Glomerular visceral epithelial cell (primary cell): Measurements from ENCODE around the gene CNGA3.

Experiments
- DNase-seq: peaks from one replicate; pipeline ENCODE4 v3.0.0-alpha.2; 2016; ENCODE audit errors: extremely low spot score

Gene CNGA3

DNA sequence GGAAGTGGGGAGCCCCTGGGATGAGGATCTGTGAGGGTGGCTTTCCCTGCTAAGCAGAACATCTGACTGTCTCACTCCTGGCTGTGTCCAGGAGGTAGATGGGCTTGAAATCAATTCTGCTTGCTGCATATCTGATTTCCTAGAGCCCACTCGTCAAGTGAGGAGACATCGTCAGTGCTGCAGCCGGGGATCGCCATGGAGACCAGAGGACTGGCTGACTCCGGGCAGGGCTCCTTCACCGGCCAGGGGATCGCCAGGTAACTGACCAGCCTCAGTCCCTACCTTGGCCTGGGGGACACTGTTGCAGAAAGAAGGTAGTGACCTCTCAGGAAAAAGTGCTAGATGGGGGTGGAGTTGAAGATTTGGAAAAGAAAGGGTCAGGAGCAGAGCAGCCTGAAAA is 31.3 kb downstream of the CNGA3 start:
- DNase-seq, result no peak

DNA sequence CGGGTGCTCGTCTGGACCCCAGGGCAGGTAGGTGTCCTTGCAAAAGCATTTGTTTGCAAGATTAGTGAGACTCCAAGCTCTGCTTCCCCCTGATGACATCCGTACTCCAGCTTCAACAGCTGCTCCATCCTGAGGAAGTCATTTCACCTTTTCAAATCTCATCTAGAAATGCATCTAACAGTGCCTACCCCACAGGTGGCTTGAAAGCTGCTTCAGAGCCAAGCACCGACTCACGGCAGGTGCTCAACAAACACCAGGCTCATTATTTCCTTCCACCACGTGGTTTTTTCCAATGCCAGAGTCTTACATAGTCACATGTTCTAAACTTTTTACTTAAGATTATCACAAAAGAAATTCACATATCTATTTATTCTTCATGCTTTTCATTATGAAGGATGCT is 31.9 kb downstream of the CNGA3 start:
- no peak for DNase-seq

DNA sequence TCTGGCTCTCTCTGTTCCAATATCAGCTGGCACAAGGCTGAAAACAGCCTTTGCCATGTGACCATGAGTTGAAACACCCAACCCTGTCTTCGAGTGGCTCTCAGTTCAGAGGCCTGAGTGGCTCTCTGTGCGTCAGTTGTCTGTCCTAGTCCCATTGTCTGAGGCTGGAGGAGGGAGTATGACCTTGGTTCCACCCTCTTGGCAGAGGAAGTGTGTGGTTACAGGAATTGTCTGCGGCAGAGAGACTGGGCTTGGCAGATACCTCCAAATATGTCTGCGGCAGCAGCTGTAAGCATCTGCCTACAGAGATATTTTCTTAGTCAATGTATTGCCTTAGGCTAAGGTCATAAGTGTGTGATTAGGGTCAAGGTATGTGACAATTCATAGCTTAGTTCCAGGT is 32.6 kb downstream of the CNGA3 start:
- no peak for DNase-seq

DNA sequence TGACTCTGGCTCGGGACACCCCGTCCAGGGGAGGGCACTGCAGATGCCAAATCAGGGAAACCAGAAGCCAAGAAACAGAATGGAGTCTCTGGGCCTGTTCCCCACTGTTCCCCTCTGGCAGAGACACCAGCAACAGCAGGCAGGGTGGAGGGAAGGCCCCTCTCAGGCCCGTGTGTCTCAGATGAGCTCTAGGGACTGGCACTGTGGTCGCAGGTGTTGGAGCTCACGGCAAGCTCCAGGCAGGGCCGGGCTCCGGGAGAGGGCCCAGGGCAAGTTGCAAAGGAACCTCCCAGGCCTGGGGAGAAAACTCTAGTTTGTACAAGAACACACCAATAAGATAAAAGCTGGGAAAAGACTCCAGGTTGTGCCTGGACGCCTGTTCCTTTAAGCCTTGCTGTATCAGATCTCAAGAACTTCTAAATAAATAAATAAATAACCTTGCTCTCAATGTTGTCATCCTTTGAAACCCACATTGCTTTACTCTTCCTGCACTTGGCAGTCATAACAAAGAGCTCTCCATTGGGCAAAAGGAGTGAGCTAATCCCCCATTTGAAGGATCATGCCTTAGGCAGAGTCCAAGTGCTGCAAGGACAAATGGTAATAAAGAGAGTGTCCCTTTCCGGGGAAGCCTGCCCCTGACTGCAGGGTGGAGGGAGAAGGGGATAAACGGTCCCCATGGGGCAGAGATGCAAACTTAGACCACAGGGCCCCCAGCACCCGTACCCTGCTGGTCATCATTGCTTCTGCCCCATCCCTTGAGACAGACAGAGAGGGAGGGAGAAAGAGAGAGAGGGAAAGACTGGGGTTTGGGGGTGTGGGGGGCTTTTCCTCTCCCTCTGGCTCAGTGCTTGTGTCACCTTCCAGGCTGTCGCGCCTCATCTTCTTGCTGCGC is 33.3 kb downstream of the CNGA3 start:
- no peak for DNase-seq

DNA sequence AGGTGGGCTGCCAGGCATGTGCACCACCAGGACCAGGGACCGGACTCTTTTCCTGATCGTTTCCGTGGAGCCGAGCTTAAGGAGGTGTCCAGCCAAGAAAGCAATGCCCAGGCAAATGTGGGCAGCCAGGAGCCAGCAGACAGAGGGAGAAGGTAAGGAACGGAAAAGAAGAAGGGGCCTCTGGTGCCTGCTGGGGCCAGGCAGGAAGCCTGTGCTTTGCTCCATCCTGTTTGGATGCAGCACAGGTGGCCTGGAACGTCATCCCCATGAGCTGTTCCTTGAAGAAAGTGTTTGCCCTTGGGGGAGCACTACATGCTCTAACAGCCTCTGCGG is 33.9 kb downstream of the CNGA3 start:
- DNase-seq, result no peak

DNA sequence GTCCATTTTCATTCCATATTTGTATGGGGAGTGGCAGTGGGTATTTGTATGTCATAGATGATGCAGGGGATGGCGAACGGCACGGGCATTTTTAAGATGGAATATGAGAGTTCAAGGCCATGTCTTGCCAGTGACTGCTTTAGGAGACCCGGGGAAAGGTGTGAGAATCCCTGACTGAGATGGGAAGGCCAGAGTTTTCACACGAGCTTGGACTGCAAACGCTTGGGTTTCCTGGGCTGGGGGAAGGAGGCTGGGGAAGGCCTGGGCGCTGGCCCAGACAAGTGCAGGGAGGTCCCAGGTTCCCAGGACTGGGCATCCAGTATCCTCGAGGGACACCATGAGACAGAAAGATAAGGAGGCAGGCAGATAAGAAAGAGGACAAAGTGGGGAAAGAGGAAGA is 35.2 kb downstream of the CNGA3 start:
- no peak for DNase-seq

DNA sequence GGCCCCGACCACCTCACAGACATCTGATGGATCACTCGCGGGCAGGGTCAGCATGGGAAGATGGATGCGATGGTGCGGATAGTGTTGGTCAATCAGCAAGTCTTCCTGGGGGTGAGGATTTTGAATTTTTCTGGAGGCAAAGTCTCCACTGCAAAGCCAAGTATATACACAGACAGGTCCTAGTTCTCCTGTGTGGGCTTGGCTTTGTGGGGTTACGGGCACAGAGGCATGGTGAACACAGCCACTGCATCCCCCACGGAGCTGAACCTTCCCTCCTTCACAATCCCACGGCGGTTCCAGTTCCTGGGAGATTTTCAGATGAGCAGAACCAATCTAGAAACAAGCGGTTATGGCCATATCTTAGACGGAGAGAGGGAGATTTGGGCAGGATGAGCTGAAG is 35.8 kb downstream of the CNGA3 start:
- no peak for DNase-seq

DNA sequence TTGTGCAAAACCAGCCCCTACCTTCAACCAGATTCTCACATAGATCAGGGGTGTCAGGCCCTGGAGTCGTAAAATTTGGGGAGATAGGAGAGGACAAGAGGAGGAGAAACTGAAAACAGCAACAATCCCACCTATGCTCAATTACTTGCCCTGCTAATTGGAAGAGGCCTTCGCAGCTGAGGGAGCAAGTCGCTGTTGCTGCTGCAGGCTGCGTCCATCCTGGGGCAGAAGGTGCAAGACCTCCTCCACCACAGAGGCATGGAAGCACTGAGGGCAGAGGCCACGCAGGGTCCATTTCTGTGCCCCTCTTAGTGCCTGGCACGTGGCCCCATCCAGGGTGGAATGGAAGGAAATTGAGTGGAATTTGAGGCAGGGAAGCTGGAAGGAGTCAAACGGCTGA is 36.5 kb downstream of the CNGA3 start:
- DNase-seq, result no peak

DNA sequence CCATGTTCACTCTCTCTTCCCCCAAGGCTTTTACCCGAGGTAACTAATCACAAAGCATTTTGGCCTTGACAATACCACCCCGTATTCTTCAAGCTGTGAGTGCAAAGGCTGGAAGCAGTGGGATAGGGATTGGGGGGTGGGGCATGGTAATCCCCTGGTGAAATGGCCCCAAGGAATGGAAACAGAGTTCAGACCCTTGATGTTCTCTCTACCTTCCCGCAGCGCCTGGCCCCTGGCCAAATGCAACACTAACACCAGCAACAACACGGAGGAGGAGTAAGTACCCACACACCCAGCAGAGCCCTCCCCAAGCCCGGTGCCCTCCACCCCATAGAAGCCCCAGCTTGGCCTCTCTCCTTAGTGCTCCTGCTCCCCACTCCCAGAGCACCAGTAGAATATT is 36.9 kb downstream of the CNGA3 start:
- DNase-seq, result no peak

DNA sequence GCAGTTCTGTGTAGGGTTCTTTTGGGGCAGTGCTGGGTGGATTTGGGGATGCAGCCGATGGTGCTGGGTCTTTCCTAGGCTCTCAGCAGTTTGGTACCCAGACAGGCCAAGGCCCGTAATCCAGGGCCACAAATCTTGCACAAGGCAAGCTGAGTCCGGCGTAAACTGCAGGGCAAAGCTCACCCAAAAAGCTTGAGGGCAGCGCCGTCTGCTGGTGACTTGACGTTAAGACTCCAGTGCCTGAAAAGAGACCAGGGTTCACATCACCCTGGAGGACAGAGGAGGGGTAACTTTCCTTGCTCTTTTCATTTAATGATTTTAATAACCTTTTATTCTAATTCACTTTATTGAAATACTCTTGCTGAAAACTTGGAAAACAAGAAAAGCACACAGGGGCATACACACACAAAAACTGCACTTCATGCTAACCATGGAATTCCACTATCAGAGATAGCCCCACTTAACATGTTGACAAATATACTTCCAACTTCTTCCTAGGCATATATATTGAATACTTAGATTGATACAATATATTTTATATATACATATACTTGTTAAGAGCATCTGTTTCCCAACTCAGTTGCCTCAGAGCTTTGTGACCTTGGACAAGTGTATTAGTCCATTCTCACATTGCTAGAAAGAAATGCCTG is 38.9 kb downstream of the CNGA3 start:
- DNase-seq, result peak; percentile 77

DNA sequence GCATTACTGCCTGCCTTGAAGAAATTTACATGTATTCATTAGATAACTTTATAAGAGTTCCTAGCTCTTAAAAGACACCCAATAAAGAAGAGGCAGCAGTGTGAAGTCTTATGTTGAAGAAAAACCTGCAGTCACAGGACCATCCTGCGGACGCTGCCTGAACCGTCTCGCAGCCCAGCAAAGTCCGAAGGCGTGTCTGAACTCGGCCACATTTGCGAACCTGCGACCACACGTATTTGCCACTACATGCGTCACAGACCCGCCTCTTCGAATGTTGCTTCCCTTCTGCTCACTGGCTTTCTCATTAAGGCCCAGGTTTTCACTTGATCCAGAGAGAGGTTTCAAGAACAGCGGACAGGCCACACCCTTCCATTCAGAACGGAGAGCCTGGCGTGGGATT is 41.2 kb downstream of the CNGA3 start:
- DNase-seq, result no peak

DNA sequence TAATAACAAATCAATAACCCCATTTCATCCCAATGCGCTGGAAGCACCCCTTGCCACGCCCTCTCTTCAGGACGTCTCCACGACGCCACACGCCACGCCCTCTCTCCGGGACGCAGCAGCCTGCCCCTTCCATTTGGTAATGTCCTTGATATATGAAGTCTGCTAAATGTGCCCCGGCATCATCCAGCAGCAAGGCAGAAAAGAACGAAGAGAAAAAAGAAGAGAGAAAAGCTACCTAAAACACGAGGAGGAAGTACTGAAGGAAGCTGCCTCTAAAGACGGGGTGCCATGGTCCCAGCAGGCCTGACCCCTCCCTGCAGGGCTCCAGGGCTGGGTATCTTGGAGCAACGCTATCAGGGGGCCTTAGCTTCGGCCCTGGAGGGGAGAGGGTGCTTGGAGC is 41.8 kb downstream of the CNGA3 start:
- DNase-seq, result no peak

DNA sequence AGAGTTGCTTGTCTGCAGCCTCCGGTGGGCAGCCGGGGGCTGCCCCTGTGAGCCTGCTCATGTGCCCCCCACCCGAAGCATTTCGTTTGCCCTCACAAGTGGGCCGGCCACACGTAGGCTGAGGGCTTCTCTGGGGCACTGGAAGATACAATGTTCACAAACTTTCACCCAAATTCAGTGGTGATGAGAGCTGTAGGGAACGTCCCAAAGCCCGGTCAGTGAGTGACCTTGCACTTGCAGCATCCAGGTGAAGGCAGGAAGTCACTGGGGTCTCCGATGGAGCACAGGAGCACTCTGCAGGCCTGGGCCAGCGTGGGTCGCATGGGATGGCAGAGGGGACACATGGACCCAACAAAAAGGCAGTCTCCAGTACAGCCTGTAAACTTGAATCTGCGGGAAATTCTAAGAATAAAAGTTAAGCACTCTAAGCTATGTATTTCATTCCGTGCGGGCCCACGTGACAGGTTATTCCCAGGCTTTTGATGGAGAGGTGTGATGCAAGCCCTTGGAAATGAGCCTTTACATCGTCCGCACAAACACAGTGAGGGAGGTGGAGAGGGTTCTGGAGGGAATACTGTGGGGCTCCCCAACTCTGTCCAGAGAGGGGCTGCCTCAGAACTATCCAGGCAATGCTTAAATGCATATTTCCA is 42.5 kb downstream of the CNGA3 start:
- no peak for DNase-seq

DNA sequence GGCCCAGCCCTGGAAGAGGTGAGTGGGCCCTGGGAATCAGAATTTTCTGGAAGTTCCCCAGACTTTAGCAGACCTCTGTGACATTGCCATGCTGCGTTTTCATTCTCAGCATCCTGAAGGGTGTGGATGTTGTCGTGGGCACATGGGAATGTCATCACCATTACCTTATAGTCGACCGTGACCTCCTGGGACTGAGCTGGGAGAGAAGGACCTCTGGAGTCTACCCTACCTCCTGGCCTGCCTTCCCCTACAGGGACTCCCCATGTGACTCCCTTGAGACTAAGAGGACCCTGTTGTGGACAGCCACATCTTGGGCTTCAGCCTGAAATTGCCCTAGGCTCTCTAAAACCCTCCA is 43.0 kb downstream of the CNGA3 start:
- DNase-seq, result no peak

DNA sequence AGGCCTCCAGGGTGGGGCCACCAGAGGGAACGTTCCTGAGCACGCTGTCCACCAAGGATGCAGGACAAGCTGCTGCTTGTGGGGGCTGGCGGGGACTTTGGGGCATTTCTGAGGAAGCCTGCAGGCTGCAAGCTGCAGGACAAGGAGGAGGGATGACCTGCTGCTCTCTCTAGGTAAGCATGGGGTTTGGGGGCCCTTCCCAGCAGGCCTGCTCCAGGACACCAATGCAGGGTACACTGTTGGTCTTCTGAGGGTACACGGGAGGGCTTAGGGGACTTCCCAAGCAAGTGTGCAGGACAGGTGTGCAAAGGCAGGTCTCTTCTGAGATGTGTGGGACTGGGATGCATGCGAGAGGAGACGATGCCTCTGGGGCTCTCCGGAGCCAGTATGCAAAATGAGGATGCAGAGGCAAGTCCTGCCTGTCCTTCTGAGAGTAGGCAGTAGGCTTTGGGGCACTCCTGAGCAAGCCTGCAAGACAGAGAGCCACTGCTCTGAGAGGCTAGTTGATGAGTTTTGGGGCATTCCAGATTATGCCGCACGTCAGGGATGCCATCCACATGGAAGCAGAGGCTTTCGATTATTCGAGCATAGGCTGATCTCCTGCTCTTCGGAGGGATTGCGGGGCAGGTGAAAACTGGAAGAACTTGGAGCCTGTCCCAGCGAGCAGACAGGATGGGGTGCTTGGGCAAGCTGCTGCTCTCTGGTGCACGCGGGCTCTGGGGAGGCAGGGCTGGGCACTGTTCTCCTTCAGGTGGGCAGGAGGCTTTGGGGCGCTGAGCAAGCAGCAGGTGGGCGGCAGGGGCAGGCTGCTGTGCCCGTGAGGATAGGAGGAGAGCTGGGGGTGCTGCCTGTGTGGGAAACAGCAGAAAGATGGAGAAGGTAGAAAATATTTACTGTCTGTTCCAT is 44.6 kb downstream of the CNGA3 start:
- DNase-seq, result no peak

DNA sequence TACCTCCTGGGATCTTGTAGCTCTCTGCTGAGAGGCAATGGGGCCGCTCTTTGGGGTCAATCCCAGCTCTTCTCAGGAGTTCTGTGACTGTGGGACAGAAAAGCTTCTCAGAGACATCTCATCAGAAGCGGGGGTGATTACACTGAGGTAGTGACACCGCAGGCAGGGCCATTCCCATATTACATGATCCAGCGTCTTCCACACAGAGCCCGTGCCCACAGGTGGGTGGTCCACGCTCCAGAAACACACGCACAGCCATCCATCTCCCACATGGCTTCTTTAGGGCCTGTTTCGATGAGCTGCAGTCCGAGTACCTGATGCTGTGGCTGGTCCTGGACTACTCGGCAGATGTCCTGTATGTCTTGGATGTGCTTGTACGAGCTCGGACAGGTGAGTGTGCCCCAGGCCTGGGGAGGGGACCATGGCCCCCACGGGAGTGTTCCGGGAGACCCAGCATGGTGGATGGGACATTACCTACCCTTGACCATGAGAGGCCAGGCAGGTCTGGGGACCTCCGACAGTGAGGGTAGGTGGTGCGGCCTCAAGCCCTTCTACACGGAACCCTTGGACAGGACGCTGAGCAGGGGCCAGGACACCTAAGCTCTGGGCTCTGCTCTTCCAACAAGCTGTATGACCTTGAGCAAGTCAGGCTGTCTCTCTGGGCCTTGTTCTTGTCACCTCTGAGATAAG is 45.5 kb downstream of the CNGA3 start:
- no peak for DNase-seq

DNA sequence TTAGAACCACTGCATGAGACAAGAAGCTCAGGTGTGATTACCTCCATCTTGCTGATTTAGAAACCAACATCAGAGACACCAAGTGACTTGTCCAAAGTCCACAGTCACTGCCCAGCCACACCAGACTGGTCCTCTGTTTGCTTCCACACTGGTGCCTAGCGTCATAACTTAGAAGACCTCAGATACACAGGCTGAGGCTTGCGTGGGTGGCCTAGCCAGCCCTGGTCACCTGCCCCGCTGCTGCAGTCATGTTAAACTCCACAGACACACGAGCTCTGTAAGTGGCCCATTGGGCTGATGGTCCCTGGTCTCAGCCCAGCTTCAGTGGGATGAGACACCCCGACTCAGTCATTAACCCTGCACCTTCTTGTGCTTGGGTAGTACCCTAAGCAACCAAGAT is 47.1 kb downstream of the CNGA3 start:
- no peak for DNase-seq

DNA sequence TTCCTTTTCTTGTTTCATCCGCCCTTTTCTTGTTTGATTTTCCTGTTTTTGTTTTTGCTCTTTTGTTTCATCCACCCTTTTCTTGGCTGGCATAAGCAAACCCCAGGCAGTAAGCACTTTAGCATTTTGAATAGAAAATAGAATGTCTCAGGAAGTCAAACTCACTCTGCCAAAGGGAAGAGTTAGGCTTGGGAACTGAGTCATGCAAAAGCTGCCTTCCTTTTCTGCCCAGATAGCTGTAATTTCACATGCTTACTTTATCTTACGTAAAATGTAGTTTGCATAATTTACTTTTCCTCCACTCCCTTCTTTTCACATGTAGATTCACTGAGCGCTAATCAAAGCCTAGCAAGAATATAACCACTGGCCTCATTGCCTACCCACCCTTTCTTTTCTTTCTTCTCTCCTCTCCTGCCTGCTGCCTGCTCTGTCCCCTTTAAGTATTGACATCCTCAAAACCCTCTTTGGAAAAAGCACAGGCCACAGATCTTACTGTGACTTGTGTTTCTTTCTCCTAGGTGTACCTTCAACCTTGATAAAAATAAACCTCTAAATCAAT is 48.4 kb downstream of the CNGA3 start:
- DNase-seq, result no peak

DNA sequence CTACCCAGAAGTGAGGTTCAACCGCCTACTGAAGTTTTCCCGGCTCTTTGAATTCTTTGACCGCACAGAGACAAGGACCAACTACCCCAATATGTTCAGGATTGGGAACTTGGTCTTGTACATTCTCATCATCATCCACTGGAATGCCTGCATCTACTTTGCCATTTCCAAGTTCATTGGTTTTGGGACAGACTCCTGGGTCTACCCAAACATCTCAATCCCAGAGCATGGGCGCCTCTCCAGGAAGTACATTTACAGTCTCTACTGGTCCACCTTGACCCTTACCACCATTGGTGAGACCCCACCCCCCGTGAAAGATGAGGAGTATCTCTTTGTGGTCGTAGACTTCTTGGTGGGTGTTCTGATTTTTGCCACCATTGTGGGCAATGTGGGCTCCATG is 49.7 kb downstream of the CNGA3 start:
- no peak for DNase-seq

DNA sequence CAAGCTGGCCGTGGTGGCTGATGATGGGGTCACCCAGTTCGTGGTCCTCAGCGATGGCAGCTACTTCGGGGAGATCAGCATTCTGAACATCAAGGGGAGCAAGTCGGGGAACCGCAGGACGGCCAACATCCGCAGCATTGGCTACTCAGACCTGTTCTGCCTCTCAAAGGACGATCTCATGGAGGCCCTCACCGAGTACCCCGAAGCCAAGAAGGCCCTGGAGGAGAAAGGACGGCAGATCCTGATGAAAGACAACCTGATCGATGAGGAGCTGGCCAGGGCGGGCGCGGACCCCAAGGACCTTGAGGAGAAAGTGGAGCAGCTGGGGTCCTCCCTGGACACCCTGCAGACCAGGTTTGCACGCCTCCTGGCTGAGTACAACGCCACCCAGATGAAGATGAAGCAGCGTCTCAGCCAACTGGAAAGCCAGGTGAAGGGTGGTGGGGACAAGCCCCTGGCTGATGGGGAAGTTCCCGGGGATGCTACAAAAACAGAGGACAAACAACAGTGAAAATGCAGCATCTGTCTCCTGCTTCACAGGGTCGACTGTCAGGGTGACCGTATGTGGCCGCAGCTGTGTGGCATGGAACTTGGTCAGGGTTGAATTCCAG is 50.6 kb downstream of the CNGA3 start:
- DNase-seq, result no peak

DNA sequence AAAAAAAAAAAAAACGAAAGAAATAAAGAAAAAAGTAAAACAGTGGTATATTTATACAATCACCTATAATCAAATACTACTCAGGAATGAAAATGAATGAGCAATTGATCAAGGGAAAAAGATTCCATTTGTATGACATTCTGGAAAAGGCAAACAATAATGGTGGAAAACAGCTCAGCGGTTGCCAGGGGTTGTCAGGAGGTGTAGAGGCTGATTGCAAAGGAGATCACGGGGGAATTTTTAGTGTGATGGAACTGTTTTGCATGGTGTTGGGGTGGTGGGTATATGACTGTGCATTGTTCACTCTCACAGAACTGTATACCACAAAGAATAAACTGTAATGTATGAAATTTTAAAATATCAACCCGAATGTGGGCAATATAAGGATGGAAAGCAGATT is 52.9 kb downstream of the CNGA3 start:
- DNase-seq, result no peak
